OCI-LY7 (cell line): Measurements from ENCODE around the gene CTNND2. TPM values are rescaled to one million over a fixed set of nuclear protein-coding genes. Genes with fewer than 3 reads are reported as not detected.

Source experiments
- BruUV-seq: library from RNA; stranded (reverse); fragments of 400-500 nt; replicated peaks from 2 replicates; lab custom pipeline; 2021; lab: Mats Ljungman, UMichigan
- CTCF ChIA-PET: fragments of 300-600 bp; sonication (Branson Sonifier 250); formaldehyde crosslinking; loops from one replicate; lab custom pipeline; 2022; ENCODE audit warnings: antibody characterized with exemption; ENCODE audit not compliant: unreplicated experiment; lab: Charles Lee
- POLR2A ChIA-PET: fragments of 300-600 bp; sonication (Branson Sonifier 250); formaldehyde crosslinking; loops from one replicate; lab custom pipeline; 2022; ENCODE audit warnings: antibody characterized with exemption; lab: Charles Lee
- DNase-seq: peaks from one replicate; pipeline ENCODE4 v3.0.0-alpha.2; 2015; ENCODE audit warnings: low spot score
- H2AFZ ChIP-seq: fragments of 200-600 bp; sonication (generic), shearing (Covaris generic); 2 replicates; pipeline ENCODE4 v1.6.1; 2014; ENCODE audit warnings: mild to moderate bottlenecking, antibody characterized with exemption, low read length, moderate library complexity
- H3K27ac ChIP-seq: fragments of 200-600 bp; sonication (generic); 2 replicates; pipeline ENCODE4 v1.5.1; 2014; ENCODE audit warnings: mixed run types, low read depth, mild to moderate bottlenecking, moderate library complexity, low read length, inconsistent platforms; ENCODE audit not compliant: poor library complexity, severe bottlenecking
- H3K36me3 ChIP-seq: fragments of 200-600 bp; sonication (generic); 2 replicates; pipeline ENCODE4 v1.6.1; 2014; ENCODE audit warnings: mild to moderate bottlenecking, antibody characterized with exemption, low read length, moderate library complexity, mixed read lengths; ENCODE audit not compliant: insufficient read depth
- H3K4me1 ChIP-seq: fragments of 200-600 bp; sonication (generic); 2 replicates; pipeline ENCODE4 v1.5.1; 2014; ENCODE audit warnings: mild to moderate bottlenecking, low read length; ENCODE audit not compliant: insufficient read depth, poor library complexity, severe bottlenecking
- H3K4me2 ChIP-seq: fragments of 200-600 bp; sonication (generic); 2 replicates; pipeline ENCODE4 v1.6.1; 2014; ENCODE audit warnings: mild to moderate bottlenecking, low read length
- H3K4me3 ChIP-seq: fragments of 200-600 bp; sonication (generic); 2 replicates; pipeline ENCODE4 v1.5.1; 2014; ENCODE audit warnings: mild to moderate bottlenecking, low read depth, low read length; ENCODE audit not compliant: poor library complexity, severe bottlenecking
- H3K79me2 ChIP-seq: fragments of 200-600 bp; sonication (generic); 2 replicates; pipeline ENCODE4 v1.6.1; 2016; ENCODE audit warnings: low read depth, mild to moderate bottlenecking, low read length, moderate library complexity, mixed read lengths; ENCODE audit not compliant: insufficient read depth
- H3K9me2 ChIP-seq: fragments of 200-600 bp; sonication (generic); 2 replicates; pipeline ENCODE4 v1.6.1; 2016; ENCODE audit warnings: mild to moderate bottlenecking, low read length, mixed read lengths; ENCODE audit not compliant: insufficient read depth
- H3K9me3 ChIP-seq: fragments of 200-600 bp; sonication (generic); 2 replicates; pipeline ENCODE4 v1.6.1; 2014; ENCODE audit warnings: mild to moderate bottlenecking, mixed run types, low read length, mixed read lengths
- H4K20me1 ChIP-seq: fragments of 200-600 bp; sonication (generic); 2 replicates; pipeline ENCODE4 v1.6.1; 2014; ENCODE audit warnings: mild to moderate bottlenecking, antibody characterized with exemption, low read length, moderate library complexity, mixed read lengths; ENCODE audit not compliant: insufficient read depth
- EZH2phosphoT487 ChIP-seq: fragments of 200-600 bp; sonication (generic); IDR thresholded peaks from 2 replicates; pipeline ENCODE4 v1.6.1; 2018; ENCODE audit warnings: low read depth, borderline replicate concordance, mild to moderate bottlenecking, mixed run types, antibody characterized with exemption, low read length, moderate library complexity, mixed read lengths
- intact Hi-C: fragments of 100-400 bp; cut with micrococcal nuclease; formaldehyde crosslinking; loops from one replicate; pipeline ENCODE4 v1.10.0; 2022; ENCODE audit not compliant: unreplicated experiment
- total RNA-seq, 2 experiments: library from RNA; depleted of rRNA in 1 of 2; stranded (reverse); fragments of >200 nt in 1 of 2; shearing (Covaris generic) in 1 of 2; gene quantifications; 2 replicates each; pipeline ENCODE4 v1.2.3, GENCODE V29; 2014 to 2022
- TF ChIP-seq, protein P1 (sequence below): fragments of 200-600 bp; sonication (generic); conservative IDR thresholded peaks from 2 replicates; pipeline ENCODE4 v1.5.1; 2014; ENCODE audit warnings: mild to moderate bottlenecking, antibody characterized with exemption, low read length, moderate library complexity, mixed read lengths

The CTNND2 gene
- total RNA-seq, 2 experiments from 2014 or later = not detected

DNA sequence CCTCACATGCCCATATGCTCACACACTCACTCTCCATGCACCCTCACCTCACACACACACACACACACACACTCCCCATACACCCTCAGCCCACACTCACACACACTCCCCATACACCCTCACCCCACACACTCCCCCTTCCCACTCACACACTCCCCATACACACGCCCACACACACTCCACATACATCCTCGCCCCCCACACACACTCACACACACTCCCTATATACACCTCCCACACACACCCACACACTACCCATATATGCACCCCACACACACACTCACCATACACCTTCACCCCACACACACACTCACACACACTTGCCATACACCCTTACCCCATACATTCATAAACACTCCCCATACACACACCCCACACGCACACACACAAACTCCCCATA, 592.5 kb downstream of the CTNND2 start:
- BruUV-seq = no TSS peak
- Histone ChIP-seq H3K79me2 (no peaks in the 10 kb centered on the region), H3K4me3 (no peak overlapping the region), H3K9me2 (no peaks in the 10 kb centered on the region), H3K36me3 (no peaks in the 10 kb centered on the region), H3K9me3 (no peaks in the 10 kb centered on the region), H3K4me2 (no peak overlapping the region), H4K20me1 (no peaks in the 10 kb centered on the region), H3K4me1 (no peaks in the 10 kb centered on the region), H2AFZ (no peak overlapping the region), H3K27ac (no peak overlapping the region)
- ChIA-PET CTCF (no interaction called here), POLR2A (no interaction called here)
- intact Hi-C loops = no loop called here
- no peak for DNase-seq
- no peak for TF ChIP-seq EZH2phosphoT487
- TF ChIP-seq, protein P1, sequence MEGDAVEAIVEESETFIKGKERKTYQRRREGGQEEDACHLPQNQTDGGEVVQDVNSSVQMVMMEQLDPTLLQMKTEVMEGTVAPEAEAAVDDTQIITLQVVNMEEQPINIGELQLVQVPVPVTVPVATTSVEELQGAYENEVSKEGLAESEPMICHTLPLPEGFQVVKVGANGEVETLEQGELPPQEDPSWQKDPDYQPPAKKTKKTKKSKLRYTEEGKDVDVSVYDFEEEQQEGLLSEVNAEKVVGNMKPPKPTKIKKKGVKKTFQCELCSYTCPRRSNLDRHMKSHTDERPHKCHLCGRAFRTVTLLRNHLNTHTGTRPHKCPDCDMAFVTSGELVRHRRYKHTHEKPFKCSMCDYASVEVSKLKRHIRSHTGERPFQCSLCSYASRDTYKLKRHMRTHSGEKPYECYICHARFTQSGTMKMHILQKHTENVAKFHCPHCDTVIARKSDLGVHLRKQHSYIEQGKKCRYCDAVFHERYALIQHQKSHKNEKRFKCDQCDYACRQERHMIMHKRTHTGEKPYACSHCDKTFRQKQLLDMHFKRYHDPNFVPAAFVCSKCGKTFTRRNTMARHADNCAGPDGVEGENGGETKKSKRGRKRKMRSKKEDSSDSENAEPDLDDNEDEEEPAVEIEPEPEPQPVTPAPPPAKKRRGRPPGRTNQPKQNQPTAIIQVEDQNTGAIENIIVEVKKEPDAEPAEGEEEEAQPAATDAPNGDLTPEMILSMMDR = no peak

DNA sequence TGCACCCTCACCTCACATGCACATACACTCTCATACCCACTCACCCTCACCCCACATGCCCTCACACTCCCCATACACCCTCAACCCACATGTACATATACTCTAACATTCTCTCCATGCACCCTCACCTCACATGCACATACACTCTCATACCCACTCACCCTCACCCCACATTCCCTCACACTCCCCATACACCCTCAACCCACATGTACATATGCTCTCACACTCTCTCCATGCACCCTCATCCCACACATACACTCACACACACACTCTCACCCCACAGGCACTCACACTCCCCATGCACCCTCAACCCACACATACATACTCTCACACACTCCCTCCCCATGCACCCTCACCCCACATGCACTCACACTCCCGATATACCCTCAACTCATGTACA, 593.0 kb downstream of the CTNND2 start:
- BruUV-seq = no TSS peak
- no peak overlapping the region for H2AFZ ChIP-seq
- H3K4me1 ChIP-seq = no peaks in the 10 kb centered on the region
- H3K36me3 ChIP-seq = no peaks in the 10 kb centered on the region
- H3K9me3 ChIP-seq = no peaks in the 10 kb centered on the region
- no peaks in the 10 kb centered on the region for H3K79me2 ChIP-seq
- DNase-seq = no peak
- ChIA-PET CTCF (no interaction called here), POLR2A (no interaction called here)
- no peaks in the 10 kb centered on the region for H3K9me2 ChIP-seq
- intact Hi-C loops = no loop called here
- H3K27ac ChIP-seq = no peak overlapping the region
- TF ChIP-seq EZH2phosphoT487 = no peak
- TF ChIP-seq, protein P1 = no peak
- H4K20me1 ChIP-seq = no peaks in the 10 kb centered on the region
- no peak overlapping the region for H3K4me3 ChIP-seq
- no peak overlapping the region for H3K4me2 ChIP-seq

DNA sequence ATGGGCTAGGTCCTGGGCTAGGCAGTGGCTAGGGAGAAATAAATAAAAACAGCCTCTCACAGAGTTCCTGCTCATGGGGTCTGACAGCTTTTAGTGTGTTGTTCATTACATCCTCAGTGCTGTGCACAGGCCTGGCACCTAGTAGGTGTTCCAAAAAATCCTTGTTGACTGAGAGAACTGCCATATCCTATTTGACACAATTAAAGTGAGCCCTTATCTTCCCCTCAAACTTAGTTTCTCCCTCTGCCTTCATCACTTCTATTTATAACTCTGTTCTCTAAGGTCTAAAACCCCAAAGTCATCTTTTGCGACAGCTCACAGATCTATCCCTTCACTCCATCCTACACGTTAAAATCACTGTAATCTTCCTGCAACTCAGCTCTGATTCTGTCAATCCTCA, 594.1 kb downstream of the CTNND2 start:
- DNase-seq = no peak
- no peaks in the 10 kb centered on the region for H3K4me1 ChIP-seq
- BruUV-seq = no TSS peak
- H2AFZ ChIP-seq = no peak overlapping the region
- no peaks in the 10 kb centered on the region for H3K36me3 ChIP-seq
- H3K9me3 ChIP-seq = no peaks in the 10 kb centered on the region
- no peaks in the 10 kb centered on the region for H4K20me1 ChIP-seq
- no peak overlapping the region for H3K27ac ChIP-seq
- no peaks in the 10 kb centered on the region for H3K9me2 ChIP-seq
- H3K4me2 ChIP-seq = no peak overlapping the region
- POLR2A ChIA-PET = no interaction called here
- no peak for TF ChIP-seq EZH2phosphoT487
- TF ChIP-seq, protein P1 = no peak
- CTCF ChIA-PET = no interaction called here
- H3K79me2 ChIP-seq = no peaks in the 10 kb centered on the region
- intact Hi-C loops = no loop called here
- no peak overlapping the region for H3K4me3 ChIP-seq
